NCI-H1930 (cell line): ENCODE data around the gene SLC1A2.

Experiments used
- DNase-seq, 2 experiments: peaks; one replicate each; lab custom pipeline; 2025; lab: John Stamatoyannopoulos, UW

SLC1A2 gene

GRCh38 chr11:35376118-35376510, 43.2 kb downstream of the SLC1A2 start:
- DNase-seq = no peak

GRCh38 chr11:35375332-35376117, 43.8 kb downstream of the SLC1A2 start:
- DNase-seq = no peak

GRCh38 chr11:35373284-35373933, 45.9 kb downstream of the SLC1A2 start:
- no peak for DNase-seq

DNA sequence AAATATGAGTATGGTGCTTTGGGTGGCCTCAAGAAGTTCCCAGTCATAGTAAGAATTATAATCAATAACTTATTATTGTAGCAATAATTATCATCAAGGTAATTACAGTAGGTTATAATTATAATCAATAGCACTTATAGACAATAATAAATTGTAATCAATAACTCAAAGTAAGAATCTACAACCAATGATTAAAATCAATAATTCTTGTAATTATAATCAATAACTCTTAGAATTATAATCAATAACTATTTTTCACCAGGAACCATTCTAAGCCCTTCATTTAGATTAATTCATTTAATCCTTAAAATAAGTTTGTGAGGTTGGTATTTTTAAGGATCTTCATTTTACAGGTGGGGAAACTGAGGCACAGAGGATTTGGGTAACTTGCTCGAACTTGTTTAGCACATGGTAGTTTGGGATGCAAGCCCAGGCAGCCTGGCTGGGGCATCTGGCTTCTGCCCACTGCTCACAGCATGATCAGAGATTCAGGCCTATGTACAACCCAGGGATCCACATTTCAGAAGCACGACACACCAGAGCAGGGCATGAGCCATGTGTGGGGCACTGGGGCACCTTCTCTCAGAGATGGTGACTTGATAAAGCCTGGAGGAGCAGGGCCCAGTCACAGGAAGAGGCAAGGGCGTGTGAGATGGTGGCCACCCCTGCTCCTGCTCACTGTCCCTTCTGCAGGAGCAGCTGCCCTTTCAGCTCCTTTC, 46.6 kb downstream of the SLC1A2 start:
- no peak for DNase-seq

DNA sequence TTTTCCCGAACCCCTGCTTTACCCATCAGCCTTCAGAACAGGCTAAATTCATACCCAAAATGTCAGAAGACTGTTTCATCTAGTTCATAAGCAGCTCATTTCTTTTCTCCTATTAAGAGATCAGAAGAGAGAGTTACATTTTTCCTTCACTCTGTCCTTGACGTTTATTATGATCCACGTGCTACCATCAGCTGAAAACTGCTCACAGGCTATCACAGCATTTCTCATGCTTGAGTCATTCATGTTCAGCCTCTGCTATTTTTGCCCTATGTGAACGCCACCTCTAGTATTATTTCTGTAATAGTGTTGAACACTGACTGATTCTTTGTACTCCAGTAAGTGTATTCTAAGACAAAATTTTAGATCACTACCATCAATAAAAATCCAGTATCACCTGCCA, 51.9 kb downstream of the SLC1A2 start:
- no peak for DNase-seq

DNA sequence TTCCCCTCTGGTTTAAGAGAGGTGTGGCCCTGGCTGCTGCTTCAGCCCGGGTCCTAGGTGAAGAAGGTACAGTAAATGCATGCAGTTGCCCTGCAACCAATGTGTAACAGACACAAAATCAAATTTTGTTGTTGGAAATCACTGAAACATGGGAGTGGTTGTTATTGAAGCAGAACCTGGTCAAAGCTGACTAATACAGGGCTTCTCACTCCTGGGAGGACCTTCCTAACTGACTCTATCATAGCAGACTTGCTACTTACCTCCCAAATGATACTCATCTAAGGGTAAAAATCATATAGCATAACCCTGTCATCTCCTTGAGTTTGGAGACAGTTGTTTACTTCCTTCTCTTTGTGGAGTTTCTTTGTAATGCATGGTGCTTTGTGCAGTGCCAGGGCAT, 52.6 kb downstream of the SLC1A2 start:
- DNase-seq = no peak

GRCh38 chr11:35365961-35366360, 53.4 kb downstream of the SLC1A2 start:
- no peak for DNase-seq

DNA sequence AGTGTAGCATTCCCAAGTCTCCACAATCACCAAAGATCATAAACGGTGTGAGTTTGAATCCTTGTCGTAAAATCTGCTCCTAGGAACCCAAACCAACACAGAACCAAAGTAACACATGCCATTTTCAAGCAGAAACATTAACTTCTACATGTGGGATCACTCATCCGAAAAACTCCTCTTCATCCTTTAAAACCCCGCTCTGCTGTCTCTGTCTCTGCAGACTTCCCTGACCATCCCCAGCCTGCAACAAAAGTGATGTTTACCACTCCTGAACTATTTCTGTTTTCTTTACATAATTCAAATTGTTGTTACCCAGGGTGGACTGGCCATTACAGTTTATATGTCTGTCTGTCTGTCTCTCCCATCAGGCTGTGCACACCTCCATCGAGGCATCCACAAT, 54.0 kb downstream of the SLC1A2 start:
- DNase-seq = no peak

GRCh38 chr11:35363854-35364780, 55.2 kb downstream of the SLC1A2 start:
- no peak for DNase-seq

GRCh38 chr11:35363246-35363801, 56.0 kb downstream of the SLC1A2 start:
- no peak for DNase-seq

DNA sequence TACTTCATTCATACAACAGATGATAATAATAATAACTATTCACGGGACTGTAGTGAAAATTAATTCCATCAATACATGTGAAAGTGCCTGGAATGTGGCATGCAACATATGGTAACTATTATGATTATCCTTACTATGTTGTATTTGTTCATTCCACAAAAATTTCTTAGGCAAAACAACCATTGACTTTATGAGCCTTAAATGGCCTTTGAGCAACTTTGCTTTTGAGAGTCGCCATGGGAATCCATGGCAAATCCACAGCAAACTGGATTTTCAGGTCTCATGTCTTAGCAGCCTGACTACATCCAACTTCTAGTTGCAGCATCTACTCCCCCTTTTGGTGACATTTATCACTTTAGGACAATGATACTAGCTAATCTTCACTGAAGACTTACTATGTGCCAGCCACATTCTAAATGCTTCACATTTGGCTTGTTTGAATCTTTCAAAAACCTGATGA, 56.8 kb downstream of the SLC1A2 start:
- DNase-seq = no peak

DNA sequence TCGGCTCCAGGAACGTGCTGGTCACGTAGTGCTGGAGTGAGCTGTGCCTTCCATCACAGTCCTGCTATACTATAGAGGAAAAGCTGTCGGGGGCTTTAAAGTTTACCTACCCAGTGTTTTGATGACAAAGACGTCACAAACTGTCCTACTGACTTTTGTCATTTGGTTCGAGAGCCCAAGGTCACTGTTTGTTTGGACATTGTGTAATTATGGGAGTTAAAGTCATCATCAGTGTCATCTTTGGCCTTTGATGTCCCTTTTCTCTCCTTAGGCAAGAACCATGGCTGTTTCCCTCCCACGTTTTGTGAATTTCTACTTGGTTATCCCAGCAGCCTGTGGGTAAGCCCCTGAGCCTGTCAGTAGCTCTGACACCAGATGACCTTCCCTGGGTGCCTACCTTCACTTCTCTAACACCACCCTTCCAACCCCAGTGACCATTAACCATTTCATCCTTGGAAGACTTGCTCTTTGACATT, 59.3 kb downstream of the SLC1A2 start:
- DNase-seq = no peak

- no peak for DNase-seq
Measured at GRCh38 chr11:35359321-35360054, 59.9 kb downstream of the SLC1A2 start.

DNA sequence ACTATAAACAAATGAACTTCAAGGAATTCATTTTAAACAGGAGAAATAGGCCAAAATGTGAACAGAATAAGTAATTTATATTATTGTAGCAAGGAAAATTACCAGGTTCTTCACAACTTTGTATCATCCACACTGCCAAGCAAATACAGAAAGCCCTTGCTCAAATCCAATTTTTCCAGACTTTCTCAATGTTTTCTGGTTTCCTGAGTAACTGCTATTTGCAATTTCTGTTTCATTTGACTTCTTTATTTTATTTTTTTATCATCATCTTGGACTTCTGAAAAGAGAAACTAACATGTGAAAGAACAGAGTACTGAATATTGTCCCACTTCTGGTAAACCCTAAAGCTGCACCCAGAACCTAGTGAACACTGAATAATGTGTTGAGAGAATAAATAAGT, 61.0 kb downstream of the SLC1A2 start:
- no peak for DNase-seq

DNA sequence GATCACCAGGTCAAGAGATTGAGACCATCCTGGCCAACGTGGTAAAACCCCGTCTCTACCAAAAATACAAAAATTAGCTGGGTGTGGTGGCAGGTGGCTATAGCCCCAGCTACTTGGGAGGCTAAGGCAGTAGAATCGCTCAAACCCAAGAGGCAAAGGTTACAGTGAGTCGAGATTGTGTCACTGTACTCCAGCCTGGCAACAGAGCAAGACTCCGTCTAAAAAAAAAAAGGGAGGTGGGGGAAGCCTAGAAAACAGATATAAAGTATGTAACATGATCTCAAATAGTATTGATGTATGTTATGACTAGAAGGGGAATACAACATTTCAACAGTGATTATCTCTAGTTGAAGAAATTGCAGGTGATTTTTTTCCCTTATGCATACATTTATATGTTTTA, 61.4 kb downstream of the SLC1A2 start:
- no peak for DNase-seq

DNA sequence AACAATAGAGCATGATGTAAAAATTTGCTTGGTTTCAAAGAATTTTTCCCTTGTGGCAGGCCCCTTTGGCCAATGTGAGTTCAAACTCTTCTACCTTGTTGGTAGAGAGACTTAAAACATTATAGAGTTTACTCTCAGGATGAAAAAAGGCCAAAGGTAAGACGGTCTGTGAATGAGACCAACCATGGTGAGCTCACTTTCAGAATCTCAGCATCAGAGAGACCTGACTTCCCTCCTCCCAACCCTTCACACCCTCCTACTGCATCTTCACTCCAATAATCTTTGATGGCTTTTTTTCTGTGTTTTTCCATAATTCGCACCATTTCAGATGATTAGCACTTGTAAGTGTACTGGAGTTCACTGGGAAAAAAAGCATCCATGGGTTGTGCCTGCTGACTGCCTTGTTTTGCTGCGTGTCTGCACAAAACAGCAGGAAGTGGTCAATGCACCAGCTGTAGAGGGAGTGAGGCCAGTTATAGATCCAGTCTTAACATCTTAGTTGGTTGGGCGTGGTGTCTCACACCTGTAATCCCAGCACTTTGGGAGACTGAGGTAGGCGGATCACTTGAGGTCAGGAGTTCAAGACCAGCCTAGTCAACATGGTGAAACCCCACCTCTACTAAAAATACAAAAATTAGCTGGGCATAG, 64.1 kb downstream of the SLC1A2 start:
- DNase-seq = no peak

DNA sequence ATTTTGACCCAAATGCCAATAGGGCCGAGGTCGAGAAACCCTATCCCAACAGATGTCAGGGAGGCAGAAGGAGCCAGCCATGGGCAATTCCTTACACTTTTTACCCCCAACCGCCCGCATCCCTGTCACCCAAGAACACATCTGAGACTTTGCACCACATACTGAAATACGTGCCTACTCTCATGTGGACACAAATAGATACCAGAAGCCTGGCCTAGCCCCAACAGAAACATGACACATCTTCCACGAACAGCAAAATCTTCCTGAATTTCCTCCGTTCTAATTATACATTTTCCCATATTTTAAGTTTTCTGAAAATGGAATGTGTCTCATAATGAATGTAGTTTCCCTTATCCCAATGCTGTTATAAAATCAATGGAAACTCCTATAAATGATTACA, 64.7 kb downstream of the SLC1A2 start:
- DNase-seq = no peak

GRCh38 chr11:35352077-35352888, 67.1 kb downstream of the SLC1A2 start:
- no peak for DNase-seq

DNA sequence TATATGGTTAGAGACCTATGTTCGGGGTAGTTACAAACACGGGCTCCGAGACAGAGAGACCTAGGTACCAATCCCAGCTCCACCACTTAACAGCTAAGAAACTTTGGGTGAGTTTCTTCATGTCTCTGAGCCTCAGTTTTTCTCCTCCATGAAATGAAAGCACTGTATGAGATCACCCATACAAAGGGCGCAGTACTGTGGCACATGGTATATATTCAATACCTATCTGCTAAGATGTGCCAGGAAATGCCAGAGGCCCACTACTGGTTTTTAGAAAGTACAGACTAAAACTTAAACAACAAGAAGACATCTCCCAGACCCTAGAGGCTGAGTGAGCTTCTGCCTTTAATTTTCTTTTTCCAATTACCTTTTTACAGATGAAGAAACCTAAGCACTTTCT, 69.5 kb downstream of the SLC1A2 start:
- DNase-seq = no peak
